ENCODE results near the gene AKT2.

Gene AKT2

DNA sequence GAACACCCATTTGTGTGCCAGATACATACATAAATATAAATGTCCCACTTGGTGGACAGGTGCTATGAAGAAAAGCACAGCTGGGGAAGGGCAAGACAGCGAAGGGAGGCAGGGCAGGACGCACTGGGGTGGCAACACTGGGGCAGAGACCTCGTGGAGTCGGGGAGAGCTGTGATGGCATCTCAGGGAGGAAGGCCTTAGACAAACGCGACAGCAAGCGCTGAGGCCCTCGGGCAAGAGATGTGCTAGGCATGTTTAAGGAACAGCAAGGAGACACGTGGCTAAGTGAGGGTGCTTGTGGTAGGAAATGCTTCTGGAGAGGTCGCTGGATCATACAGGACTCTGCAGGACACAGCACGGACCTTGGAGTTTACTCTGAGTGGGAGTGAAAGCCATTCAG lies 35.4 kb downstream of the AKT2 start:
- no peak for DNase-seq

DNA sequence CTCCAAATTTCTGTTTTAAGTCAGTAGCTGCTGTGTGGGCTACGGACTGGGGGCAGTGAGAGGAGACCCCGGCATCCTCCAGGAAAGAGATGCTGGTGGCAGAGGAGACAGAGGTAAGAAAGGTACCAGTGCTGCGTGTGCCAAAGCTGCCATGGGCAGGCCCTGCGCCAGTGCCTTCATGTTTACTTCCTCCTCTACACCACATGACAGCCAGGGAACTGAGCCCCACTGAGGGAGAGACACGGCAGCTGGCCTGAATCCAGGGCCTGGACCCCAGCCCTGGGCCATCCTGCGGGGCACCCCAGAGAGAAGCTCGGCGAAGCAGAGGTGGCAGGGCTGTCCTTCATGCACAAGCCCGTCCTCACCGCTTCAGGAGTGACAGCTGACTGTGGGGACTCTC lies 35.9 kb downstream of the AKT2 start:
- no peak for DNase-seq

DNA sequence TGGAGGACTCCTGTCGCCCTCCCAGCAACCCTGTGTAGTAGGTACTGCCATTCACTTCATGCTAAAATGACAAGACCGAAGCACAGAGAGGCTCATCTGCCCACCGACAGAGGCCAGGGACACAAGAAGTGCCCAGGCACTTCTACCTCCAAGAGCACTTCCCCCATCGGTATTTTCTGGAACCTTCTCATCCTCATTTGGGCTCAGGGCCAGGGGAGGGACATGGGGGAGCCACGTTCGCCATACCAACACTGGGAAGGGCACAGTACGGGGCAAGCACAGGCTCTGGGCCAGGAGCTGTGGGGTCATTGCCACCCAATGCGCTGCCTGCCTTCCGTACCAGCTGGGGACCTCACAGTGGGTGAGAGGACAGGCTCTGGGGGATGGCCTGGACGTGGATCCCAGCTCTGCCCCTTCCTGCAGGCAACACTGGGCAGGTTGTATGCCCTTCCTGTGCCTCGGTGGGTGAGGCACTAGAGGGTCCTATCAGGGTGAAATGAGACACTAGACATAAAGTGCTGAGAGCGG lies 37.3 kb downstream of the AKT2 start:
- no peak for DNase-seq

GRCh38 chr19:40247178-40247577 lies 38.0 kb downstream of the AKT2 start:
- DNase-seq, result no peak

DNA sequence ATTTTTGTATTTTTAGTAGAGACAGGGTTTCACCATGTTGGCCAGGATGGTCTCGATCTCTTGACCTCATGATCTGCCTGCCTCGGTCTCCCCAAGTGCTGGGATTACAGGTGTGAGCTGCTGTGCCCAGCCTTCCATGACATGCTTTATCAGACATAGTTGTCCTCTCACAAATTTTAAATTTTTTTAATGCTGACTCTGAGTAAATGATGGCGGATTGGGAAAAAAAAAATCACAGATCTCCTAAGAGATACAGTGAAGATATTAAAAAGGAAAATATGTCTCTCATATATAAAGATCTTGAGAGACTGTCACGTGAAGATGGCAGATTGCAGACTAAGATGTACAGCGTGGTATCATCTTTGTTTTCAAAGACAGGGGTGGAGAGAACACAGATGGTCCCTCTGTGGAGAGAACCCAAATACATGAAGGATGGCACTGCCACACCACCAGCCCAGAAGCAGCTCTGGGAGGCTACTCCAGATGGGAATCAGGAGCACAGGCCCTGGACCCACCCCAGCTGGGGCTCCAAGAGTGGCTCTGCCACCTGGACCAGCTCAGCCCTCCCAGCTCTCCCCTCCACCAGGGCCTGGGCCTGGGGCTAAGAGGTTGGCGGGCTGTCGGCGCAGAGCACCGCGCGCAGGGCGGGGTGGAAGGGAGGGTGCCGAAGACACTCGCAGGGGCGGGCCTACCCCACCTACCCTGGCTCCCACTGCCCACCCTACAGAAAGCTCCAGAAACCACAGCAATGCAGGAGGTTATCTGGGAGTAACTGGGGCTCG lies 38.7 kb downstream of the AKT2 start:
- no peak for DNase-seq

GRCh38 chr19:40245506-40246128 lies 39.5 kb downstream of the AKT2 start:
- DNase-seq, result no peak

DNA sequence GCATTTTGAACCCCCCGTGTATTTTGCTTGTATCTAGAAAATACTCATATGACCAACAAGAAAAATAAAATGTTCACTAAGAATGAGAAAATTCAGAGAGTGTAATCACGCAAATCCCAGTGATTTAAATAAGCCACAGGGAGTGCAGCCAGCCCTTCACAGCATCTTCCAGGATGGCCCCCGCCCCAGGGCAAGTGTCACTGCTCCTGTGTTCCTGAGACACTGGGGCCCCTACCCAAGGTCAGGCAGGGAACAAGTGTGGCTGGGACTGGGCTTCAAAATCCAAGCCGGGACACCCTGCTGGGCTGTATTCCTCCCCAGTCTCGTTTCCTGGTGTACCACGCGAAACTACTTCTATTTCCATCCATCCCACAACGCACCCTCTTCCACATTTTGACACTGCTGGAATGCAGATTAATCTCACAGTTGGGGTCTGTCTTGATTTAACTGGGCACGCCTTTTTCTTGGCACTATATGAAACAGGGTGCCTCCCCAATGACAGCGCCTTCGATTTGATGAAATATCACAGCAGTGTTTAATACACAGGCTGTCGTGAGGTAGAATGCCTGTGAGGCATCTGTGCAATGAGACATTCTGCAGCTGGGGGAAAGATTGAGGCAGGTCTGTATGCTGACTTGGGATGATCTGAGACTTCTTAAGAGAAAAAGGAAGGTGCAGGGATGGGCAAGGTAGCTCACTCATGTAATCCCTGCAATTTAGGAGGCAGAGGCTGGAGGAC lies 40.4 kb downstream of the AKT2 start:
- DNase-seq, result no peak

- no peak for DNase-seq
Observed at GRCh38 chr19:40243181-40243580, 42.0 kb downstream of the AKT2 start.

GRCh38 chr19:40242480-40242879 lies 42.7 kb downstream of the AKT2 start:
- no peak for DNase-seq

- DNase-seq, result no peak
Observed at GRCh38 chr19:40241809-40242384, 43.2 kb downstream of the AKT2 start.

GRCh38 chr19:40241125-40241808 lies 43.9 kb downstream of the AKT2 start:
- DNase-seq, result no peak

- no peak for DNase-seq
Observed at GRCh38 chr19:40240332-40240731, 44.8 kb downstream of the AKT2 start.

- no peak for DNase-seq
Observed at GRCh38 chr19:40239415-40240226, 45.5 kb downstream of the AKT2 start.

DNA sequence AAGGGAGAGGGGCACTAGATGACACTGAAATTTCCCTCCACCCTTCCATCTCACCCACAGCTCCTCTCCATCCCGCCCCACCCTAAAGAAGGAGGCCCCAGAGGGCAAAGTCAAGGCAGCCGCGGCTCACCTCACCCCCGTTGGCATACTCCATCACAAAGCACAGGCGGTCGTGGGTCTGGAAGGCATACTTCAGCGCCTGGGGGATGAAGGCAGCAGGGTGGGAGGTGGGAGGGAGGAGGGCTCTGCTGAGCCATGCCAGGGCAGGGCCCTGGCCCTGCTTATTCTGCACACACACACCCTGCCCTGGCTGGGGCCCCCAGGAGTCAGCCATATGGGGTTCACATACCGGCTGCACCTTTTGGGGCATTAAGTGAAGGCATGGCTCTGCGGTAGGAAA lies 46.4 kb downstream of the AKT2 start:
- no peak for DNase-seq

- no peak for DNase-seq
Observed at GRCh38 chr19:40237791-40238190, 47.4 kb downstream of the AKT2 start.

DNA sequence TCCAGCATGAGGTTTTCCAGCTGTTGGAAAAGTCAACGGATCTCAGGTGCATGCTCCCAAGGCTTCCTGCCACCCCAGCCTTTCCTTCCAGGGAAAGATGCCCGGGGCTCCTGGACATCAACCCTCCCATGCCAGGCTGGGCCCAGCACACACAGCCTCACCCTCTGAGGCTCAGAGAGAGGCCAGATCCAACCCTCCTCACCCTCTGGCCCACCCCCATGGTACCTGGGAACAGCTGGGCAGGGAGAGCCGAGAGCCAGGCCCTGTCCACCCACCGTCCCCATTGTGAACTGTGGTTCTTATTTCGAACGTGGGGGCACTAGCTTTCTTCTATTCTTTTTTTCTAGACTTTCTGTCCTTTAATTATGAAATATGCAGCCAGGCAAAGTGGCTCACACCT lies 48.8 kb downstream of the AKT2 start:
- DNase-seq, result no peak

GRCh38 chr19:40236026-40236355 lies 49.2 kb downstream of the AKT2 start:
- no peak for DNase-seq

DNA sequence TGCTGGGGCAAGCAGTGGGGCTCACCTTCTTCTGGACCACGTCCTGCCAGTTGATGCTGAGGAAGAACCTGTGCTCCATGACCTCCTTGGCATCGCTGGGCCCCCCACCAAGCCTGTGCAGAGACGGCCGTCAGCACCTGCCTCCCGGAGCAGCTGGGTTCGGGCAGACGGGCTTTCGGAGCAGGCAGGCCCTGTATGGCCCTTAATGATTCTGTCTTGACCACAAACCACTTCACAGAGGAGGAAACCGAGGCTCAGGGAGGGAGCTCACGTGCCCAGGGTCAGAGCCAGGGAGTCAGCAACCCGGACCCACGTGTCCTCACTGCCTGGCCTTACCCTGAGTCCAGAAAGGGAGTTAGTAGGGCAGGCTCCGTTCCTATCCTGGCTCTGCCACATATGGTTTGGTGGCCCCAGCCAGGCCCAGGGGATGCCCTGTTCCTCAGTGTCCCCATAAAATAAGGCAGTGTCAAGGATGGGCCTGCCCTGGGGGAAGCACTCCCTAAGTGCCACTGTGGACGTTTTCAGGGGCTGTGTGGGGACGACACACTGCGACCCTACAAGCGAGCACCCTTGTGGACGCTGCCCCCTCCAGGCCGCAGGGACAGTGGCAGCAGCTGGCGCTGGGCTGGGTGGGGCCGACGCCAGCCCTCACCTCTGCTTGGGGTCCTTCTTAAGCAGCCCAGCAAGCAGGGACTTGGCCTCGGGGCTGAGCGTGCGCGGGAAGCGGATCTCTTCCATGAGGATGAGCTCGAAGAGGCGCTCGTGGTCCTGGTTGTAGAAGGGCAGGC lies 49.7 kb downstream of the AKT2 start:
- DNase-seq, result no peak

- no peak for DNase-seq
Observed at GRCh38 chr19:40234429-40235237, 50.5 kb downstream of the AKT2 start.

GRCh38 chr19:40233811-40234389 lies 51.2 kb downstream of the AKT2 start:
- DNase-seq, result no peak
